NCI-H1417 (cell line): Measurements from ENCODE around the gene FASLG.
"Not testable (repeated sequence)": the region's sequence is repeated elsewhere in the genome, so short reads cannot be mapped to it uniquely, and the experiment has no call there.

Experiments
- DNase-seq, 3 experiments: peaks; one replicate each; lab custom pipeline; 2025; lab: John Stamatoyannopoulos, UW

FASLG gene, protein sequence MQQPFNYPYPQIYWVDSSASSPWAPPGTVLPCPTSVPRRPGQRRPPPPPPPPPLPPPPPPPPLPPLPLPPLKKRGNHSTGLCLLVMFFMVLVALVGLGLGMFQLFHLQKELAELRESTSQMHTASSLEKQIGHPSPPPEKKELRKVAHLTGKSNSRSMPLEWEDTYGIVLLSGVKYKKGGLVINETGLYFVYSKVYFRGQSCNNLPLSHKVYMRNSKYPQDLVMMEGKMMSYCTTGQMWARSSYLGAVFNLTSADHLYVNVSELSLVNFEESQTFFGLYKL

DNA sequence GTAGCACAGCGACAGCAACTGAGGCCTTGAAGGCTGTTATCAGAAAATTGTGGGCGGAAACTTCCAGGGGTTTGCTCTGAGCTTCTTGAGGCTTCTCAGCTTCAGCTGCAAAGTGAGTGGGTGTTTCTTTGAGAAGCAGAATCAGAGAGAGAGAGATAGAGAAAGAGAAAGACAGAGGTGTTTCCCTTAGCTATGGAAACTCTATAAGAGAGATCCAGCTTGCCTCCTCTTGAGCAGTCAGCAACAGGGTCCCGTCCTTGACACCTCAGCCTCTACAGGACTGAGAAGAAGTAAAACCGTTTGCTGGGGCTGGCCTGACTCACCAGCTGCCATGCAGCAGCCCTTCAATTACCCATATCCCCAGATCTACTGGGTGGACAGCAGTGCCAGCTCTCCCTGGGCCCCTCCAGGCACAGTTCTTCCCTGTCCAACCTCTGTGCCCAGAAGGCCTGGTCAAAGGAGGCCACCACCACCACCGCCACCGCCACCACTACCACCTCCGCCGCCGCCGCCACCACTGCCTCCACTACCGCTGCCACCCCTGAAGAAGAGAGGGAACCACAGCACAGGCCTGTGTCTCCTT, at the start of gene FASLG:
Gene FASLG, plus strand, starts transcription at position 233 of the 583 bp plus-strand sequence. Its CDS starts 99 bp downstream, at position 332.
- DNase-seq: no peak

GRCh38 chr1:172609528-172609927, 49.4 kb upstream of the FASLG start:
- DNase-seq: no peak

- DNase-seq: no peak
Measured at GRCh38 chr1:172612478-172612877, 46.4 kb upstream of the FASLG start.

GRCh38 chr1:172613294-172613693, 45.6 kb upstream of the FASLG start:
- no peak for DNase-seq

GRCh38 chr1:172616195-172616594, 42.7 kb upstream of the FASLG start:
- DNase-seq: no peak

DNA sequence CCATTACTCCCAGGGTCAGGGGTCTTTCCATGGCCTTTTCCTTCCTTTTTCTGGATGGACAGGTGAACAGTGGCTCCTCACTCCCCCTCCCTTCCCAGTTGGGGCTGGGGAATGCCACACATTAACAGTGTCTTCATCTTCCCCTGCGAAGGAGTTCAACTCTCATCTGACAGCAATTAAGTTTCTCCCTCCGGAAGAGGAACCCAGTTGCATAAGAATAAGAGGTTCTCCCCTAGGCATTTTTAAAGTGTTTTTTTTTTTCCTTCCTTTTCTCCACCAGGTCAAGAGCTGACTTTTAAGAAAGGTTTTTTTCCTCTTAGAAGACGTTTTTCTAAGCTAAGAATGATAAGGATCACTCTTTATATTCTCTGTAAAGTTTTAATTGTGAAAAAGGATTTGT, 42.3 kb upstream of the FASLG start:
- DNase-seq: no peak

GRCh38 chr1:172620603-172621002, 38.3 kb upstream of the FASLG start:
- not testable (repeated sequence) for DNase-seq

- DNase-seq: no peak
Measured at GRCh38 chr1:172622541-172622940, 36.4 kb upstream of the FASLG start.

DNA sequence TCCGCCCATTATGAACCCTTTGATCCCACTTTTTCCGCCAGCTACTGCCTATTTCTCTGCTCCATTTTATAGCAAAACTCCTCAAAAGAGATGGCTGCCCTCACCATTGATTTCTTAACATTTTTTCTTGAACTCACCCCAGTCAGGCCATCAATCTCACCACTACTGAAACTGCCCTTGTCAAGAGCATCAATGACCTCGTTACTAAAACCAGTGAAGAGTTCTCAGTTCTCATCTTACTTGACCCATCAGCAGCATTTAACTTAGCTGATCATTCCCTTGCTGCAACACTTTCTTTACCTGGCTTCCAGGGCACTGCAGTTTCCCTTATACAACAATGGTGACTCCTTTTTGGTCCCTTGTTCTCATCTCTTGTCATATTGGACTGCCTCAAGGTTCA, 35.2 kb upstream of the FASLG start:
- DNase-seq: no peak

DNA sequence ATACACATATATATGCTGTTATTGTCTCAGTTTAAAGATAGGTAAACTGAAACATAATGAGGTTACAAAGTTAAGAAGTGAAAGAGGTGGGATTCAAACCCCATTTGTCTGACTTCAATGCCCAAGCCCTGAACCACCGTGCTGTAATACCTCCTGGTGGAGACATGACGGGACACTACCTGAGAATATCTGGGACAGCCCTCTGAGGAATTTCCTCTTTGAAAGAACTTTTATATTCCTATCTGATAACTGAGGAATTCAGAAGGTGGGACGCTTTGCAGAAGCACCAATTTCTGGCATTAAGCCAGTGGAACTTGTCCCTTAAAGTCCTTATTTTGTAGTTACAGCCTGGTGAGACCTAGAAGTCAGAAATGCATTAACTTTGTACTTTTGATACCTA, 32.1 kb upstream of the FASLG start:
- no peak for DNase-seq

DNA sequence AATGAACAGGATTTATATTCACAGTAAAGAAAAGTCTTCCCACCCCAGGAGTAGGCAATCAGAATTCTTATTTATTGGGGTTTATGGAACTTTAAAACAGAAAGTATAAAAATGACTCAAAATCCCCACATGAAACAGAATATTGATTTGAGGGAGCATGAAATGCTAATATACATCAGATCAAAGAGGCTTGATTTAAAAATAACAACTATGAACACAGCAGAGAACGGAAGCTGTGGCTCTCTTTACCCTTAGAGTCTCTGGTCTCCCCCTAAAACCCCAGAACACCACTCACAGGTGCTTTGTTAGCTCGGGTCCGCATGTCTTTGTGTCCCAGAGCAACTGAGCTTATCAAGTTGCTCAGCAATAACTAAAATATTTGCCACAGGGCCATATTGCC, 31.2 kb upstream of the FASLG start:
- DNase-seq: no peak

GRCh38 chr1:172628401-172628800, 30.5 kb upstream of the FASLG start:
- DNase-seq: no peak

GRCh38 chr1:172629170-172629569, 29.7 kb upstream of the FASLG start:
- no peak for DNase-seq

GRCh38 chr1:172629638-172630037, 29.3 kb upstream of the FASLG start:
- no peak for DNase-seq

GRCh38 chr1:172630056-172630818, 28.7 kb upstream of the FASLG start:
- DNase-seq: no peak

- no peak for DNase-seq
Measured at GRCh38 chr1:172630868-172631267, 28.0 kb upstream of the FASLG start.

DNA sequence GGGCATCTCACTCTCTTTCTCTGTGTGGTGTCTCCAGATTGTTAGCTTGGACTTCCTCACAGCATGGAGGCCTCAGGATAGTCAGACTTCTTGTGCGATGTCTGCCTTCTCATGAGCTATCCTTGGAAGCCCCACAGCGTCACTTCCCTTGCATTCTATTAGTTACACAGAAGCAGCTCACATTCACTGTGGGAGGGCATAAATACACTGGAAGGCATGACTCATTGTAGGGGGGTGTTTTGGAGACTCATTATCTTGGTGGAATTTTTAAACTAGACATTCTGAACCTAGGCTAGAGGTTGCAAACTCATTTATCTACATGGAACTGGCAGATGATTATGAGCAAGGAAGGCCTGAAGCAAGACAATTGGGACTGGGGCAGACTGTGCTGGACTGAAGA, 21.4 kb upstream of the FASLG start:
- DNase-seq: no peak

GRCh38 chr1:172638249-172638648, 20.7 kb upstream of the FASLG start:
- DNase-seq: no peak

DNA sequence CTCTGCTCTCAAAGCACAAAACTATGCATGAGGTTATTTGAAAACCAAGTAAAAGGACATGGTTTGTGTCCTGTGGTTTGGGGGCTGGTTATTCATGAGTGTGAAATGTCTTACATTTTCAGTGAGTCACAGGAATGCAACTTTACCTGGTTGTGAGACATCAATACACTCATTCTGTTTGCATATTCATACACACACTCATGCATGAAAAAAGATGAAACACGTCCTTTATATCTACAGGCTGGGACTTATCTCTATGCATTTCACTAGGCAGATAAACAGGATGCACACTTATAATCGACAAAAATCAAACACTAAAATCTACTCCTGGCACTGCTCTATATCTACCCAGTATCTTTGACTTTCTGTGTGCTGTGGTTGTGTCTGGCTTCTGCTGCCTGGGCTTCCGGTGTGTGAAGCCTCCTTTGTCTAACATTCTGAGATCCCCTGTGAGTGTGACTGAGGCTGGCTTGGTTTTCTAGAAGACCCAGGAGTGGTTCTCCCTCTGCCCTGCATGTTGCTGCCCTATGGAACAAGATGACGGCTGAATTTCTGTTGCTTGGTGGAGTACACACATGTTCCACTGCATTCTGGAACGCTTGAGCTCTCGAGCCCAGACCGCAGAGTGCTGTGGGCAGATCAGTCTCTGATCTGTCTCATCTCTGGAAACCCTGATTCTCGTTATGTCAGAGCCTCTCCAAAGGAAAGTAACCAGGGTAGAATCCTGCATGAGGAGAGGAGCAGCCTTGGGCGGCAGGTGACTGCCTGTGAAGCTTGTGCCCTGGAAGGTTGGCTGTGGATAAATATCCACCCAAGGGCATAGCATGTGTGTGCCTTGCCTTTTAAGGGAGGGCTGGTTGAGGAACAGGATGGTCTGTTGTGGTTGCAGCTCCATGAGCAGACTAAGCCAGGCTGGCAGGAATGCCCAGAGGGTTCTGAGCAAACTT, 19.7 kb upstream of the FASLG start:
- no peak for DNase-seq

GRCh38 chr1:172640111-172640510, 18.8 kb upstream of the FASLG start:
- no peak for DNase-seq

DNA sequence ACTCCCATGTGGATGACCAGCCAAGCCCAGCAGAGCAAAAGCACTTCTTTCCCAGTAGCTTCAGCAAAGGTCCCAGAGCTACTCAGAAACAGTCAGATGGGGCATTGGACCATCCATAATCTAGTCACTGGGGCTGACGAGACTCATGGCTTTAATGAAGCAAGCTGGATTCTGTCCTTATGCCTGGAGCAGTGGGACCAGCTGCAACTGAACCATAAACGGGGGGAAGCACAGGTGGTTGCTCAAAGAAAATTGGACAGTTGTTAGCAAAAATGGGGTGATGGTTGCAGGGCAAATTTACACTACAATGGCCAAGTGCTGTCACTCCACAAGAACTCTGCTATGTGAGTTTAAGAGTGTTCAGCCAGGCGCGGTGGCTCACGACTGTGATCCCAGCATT, 17.4 kb upstream of the FASLG start:
- no peak for DNase-seq

DNA sequence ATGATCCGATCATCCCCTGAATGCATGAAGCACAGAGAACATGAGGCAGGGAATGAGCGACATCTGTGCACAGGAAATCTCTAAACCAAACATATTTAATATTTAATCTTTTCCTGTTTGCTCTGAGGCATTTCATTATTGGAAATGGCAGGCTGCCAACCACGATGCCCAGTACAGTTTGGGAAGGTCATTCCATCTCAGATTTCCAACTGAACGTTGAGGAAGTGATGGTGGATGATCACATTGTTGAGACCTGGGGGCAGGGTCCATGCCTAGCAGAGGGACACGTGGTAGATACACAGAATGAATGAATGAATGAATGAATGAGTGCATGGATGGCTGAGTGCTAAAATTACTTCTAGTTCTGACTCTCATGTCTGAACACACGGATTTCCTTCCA, 15.9 kb upstream of the FASLG start:
- DNase-seq: peak in 2 of 3 experiments; percentile 18 to 21
